Effector CD8-positive, alpha-beta T cell (primary cell): ENCODE results near the gene MET.
"Not testable (repeated sequence)": the region's sequence is repeated elsewhere in the genome, so short reads cannot be mapped to it uniquely, and the experiment has no call there.

Experiments used
- DNase-seq: peaks from one replicate; lab custom pipeline; 2025; lab: John Stamatoyannopoulos, UW

The MET gene

GRCh38 chr7:116727432-116728009, 55.5 kb downstream of the MET start:
- DNase-seq, result no peak

GRCh38 chr7:116728413-116728812, 56.4 kb downstream of the MET start:
- DNase-seq, result no peak

- no peak for DNase-seq
Observed at GRCh38 chr7:116730097-116731022, 58.4 kb downstream of the MET start.

GRCh38 chr7:116731023-116731395, 59.0 kb downstream of the MET start:
- DNase-seq, result no peak

GRCh38 chr7:116731445-116732335, 59.7 kb downstream of the MET start:
- no peak for DNase-seq

GRCh38 chr7:116732788-116733694, 61.0 kb downstream of the MET start:
- DNase-seq, result no peak

- no peak for DNase-seq
Observed at GRCh38 chr7:116733924-116734580, 62.1 kb downstream of the MET start.

GRCh38 chr7:116734710-116735109, 62.7 kb downstream of the MET start:
- no peak for DNase-seq

GRCh38 chr7:116736927-116737715, 65.1 kb downstream of the MET start:
- DNase-seq, result no peak

- no peak for DNase-seq
Observed at GRCh38 chr7:116738378-116738777, 66.4 kb downstream of the MET start.

GRCh38 chr7:116739307-116739706, 67.3 kb downstream of the MET start:
- DNase-seq, result no peak

- DNase-seq, result no peak
Observed at GRCh38 chr7:116740231-116740630, 68.2 kb downstream of the MET start.

- no peak for DNase-seq
Observed at GRCh38 chr7:116740755-116741462, 68.9 kb downstream of the MET start.

- DNase-seq, result no peak
Observed at GRCh38 chr7:116741625-116742316, 69.8 kb downstream of the MET start.

- DNase-seq, result no peak
Observed at GRCh38 chr7:116742641-116743040, 70.6 kb downstream of the MET start.

- not testable (repeated sequence) for DNase-seq
Observed at GRCh38 chr7:116743835-116744234, 71.8 kb downstream of the MET start.

GRCh38 chr7:116746388-116746787, 74.4 kb downstream of the MET start:
- DNase-seq, result not testable (repeated sequence)

- not testable (repeated sequence) for DNase-seq
Observed at GRCh38 chr7:116751070-116751469, 79.1 kb downstream of the MET start.
